COLO829 (cell line): ENCODE measurements around the gene CELF5.

Experiments
- DNase-seq: peaks from one replicate; pipeline ENCODE4 v3.0.0; 2012; ENCODE audit warnings: low spot score

The CELF5 gene

DNA sequence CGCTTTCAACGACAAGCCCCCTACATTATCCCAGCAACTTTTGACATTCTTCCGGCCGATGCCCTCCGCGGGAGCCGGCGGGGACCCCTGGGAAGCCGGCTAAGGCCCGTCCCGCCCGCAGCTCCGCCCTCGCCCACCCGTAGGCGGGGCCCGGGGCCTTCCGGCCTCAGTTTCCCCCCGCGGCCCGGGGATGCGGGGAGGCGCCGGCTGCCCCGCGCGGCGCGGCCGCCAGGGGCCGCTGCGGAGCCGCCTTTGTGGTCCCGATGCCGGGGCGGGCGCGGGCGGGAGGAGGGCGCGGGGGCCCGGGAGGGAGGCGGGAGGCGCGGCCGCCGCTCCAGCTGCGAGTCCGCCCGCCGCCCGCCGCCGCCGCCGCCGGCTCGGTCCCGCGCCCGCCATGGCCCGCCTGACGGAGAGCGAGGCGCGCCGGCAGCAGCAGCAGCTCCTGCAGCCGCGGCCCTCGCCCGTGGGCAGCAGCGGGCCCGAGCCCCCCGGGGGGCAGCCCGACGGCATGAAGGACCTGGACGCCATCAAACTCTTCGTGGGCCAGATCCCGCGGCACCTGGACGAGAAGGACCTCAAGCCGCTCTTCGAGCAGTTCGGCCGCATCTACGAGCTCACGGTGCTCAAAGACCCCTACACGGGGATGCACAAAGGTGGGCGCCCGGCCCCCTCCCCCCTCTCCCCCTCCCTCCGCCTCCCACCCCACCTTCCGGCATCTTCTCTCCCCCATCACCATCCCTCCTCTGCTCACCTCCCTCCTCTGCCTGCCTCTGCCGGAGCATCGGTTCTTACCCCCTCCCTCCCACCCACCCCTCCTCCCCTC is at the start of gene CELF5:
TSS of gene CELF5 (plus strand) at position 316 of the 823 bp plus-strand sequence. CDS start at position 395, 79 bp downstream.
- DNase-seq, result no peak

DNA sequence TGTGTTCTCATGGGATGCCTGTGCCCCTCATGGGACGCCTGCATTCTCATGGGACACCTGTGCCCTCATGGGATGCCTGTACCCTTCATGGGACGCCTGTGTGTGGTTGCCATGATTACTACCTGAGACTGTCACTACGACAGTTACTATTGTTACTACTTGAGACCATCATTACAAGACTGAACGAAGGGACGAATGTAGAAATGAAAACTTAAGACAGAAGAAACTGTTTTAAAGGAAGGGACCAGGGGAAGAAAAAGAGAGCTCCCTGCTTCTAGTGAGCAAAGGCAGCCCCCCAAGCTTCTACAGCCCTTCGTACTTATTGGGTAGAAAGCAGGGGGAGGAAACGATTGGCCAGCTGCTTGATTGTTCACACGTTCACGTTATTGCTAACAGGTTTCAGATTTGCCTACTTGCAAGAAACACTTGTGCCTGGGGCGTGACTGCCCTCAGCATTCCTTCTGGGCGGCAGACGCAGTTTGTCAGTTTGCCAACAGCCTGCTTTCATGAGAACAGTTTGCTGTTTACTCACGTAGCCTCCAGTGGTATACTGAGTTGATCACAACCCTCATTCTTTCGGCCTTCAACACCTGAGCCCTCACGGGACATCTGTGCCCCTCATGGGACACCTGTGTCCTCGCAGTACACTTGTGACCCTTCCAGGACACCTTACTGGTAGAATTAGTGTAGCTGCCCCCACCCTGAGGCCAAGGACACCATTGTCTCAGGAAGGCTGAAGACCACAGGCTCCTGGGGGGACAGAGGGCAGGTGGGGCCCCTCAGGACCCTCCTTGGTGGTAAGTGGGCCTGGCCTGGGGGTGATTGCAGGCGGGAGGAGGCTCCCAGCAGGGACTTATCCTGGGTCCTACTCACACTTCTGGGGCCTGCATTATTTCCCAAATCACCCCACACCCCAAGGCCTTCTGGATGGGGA is 48.4 kb upstream of the CELF5 start:
- no peak for DNase-seq

DNA sequence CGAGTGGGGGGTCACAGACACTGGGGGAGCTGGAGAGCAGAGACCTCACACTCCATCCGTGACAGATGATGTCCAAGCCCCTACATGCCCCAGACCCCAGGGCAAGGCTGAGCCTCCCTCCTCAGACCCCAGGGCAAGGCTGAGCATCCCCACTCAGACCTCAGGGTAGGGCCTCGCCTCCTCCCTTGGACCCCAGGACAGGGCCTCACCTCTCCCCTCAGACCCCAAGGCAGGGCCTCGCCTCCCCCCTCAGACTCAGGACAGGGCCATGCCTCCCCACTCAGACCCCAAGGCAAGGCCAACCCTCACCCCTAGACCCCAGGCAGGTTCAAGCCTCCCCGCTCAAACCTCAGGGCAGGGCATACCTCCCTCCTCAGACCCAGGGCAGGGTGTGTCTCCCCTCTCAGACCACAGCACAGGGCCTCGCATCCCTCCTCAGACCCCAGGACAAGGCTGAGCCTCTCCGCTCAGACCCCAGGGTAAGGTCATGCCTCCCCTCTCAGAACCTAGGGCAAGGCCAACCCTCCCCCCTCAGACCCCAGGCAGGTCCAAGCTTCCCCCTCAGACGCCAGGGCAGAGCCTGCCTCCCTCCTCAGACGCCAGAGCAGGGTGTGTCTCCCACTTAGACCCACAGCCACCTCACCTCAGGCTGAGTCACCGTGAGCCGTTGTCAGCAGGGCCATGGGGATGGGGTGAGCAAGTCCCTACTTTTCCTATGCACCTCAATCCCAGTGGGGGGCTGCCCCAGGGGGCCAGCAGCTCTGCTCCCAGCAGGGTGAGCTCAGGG is 47.6 kb upstream of the CELF5 start:
- no peak for DNase-seq

DNA sequence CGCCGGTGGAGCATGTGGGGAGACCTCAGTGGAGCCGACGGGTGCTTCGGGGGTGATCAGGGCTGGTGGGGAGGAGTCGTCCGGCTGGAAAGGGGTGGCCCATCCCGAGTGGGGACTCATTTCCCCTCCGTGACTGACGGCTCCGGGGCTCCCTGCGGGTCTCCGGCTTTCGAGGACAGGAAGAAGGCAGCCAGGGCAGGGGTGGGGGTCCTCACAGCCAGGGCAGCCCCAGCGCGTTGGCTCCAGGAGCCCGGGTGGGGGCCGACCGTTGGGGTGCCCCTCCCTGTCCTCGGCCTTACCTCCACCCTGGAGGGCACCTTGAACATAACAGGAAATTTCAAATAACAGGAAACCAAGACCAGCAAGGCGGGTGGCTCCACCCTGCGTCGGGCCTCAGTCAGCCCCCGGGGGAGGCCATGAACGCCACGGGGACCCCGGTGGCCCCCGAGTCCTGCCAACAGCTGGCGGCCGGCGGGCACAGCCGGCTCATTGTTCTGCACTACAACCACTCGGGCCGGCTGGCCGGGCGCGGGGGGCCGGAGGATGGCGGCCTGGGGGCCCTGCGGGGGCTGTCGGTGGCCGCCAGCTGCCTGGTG is 46.0 kb upstream of the CELF5 start, which contains the start of gene S1PR4:
TSS of gene S1PR4 (plus strand) at position 393 of the 596 bp plus-strand sequence. CDS start at position 417, 24 bp downstream.
- DNase-seq, result no peak

DNA sequence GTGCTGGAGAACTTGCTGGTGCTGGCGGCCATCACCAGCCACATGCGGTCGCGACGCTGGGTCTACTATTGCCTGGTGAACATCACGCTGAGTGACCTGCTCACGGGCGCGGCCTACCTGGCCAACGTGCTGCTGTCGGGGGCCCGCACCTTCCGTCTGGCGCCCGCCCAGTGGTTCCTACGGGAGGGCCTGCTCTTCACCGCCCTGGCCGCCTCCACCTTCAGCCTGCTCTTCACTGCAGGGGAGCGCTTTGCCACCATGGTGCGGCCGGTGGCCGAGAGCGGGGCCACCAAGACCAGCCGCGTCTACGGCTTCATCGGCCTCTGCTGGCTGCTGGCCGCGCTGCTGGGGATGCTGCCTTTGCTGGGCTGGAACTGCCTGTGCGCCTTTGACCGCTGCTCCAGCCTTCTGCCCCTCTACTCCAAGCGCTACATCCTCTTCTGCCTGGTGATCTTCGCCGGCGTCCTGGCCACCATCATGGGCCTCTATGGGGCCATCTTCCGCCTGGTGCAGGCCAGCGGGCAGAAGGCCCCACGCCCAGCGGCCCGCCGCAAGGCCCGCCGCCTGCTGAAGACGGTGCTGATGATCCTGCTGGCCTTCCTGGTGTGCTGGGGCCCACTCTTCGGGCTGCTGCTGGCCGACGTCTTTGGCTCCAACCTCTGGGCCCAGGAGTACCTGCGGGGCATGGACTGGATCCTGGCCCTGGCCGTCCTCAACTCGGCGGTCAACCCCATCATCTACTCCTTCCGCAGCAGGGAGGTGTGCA is 45.3 kb upstream of the CELF5 start:
- DNase-seq, result no peak

GRCh38 chr19:3179739-3180293 is 44.6 kb upstream of the CELF5 start:
- no peak for DNase-seq

GRCh38 chr19:3183721-3184641 is 40.5 kb upstream of the CELF5 start:
- DNase-seq, result no peak

- peak; percentile 30 for DNase-seq
Observed at GRCh38 chr19:3184847-3185460, 39.5 kb upstream of the CELF5 start.

DNA sequence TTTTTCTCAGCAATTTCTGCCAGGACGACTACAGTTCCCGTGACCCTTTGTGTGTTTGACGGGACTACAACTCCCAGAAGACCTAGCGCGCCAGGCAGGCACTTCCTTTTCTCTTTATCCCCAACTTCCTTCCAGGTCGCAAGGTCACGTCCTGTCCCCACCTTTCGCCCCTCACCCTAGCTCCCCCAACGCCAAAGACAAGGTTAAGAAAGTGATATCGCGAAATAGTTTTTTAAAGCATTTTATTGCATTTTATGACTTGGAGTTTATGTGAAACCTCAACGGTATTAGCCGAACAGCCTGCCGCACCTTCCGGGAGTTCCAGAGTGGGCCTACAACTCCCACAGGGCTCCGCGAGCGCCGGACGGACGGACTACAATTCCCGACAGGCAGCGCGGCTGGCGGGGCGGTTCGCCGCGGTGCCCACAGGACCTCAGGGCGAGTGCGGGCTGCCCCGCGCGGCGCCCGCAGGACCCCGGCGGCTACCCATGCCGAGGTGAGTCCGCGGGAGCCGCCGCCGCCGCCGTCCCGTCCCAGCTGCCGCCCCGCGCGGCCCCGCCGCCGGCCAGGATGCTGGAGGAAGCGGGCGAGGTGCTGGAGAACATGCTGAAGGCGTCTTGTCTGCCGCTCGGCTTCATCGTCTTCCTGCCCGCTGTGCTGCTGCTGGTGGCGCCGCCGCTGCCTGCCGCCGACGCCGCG is 38.9 kb upstream of the CELF5 start, which contains the start of gene NCLN:
TSS of gene NCLN (plus strand) at position 470 of the 699 bp plus-strand sequence. CDS start at position 571, 101 bp downstream.
- peak; percentile 77 for DNase-seq

DNA sequence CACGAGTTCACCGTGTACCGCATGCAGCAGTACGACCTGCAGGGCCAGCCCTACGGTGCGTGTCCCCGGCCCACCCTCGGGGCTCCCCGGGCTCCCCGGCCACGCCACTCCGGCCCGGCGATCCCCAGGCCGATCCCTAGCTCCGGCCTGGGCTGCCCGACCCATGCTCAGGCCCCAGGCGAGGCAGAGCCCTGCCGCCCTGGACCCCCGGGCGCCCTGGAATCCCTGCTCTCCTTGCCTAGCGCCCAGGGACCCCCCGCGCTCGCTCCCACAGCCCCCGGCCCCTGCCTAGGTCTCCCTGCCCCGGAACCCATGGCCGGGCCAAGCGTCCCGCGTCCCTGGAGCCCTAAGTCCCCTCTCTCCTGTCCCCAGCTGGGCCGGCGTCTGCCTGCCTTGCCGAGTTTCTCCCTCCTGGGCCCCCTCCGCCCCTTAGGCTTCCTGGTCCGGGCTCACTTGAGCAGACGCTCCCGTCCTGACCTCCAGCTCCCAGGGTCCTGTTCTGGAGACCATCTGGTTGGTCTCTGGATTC is 38.2 kb upstream of the CELF5 start:
- DNase-seq, result no peak

DNA sequence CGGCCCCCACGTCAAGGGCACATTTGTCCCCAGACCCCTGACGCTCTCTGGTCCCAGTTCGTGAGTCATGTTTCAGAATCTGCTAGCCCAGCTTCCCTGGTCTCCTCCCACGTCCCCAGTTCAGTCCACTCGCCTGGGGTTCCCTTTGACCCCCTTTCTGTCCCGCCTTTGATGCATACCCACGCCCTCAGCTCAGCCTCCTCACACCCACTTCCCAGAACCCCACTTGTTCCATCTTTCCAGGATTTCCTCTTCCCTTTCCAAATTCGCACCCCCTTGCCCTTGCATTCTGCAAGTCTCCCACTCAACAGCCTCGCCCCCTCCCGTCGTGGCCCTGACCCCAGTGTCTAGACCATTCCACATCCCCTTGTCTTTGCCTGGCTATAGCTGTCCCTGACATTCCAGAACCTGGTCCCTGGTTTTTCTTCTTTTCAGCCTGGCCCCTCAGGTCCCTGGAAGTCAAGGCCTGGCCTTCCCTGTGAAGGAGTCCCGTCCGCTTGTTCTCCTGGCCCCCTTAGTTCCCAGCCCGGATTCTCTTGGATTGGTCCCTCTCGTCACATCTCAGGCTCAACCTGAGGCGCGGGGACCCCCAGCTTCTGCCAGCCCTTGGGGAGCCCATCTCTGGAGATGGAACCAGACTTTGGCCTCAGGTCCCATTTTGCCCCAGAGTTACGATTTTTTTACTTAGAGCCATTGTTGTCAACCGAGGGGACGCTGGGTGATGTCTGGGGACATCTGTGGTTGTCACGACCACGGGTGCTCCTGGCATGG is 37.4 kb upstream of the CELF5 start:
- DNase-seq, result no peak

GRCh38 chr19:3187662-3188511 is 36.6 kb upstream of the CELF5 start:
- no peak for DNase-seq

- no peak for DNase-seq
Observed at GRCh38 chr19:3188627-3189596, 35.5 kb upstream of the CELF5 start.

GRCh38 chr19:3189702-3190469 is 34.6 kb upstream of the CELF5 start:
- no peak for DNase-seq
